Muscle of back (tissue), 11 donors: ENCODE data around the gene RBMS1. TPM values are rescaled to one million over a fixed set of nuclear protein-coding genes. Genes with fewer than 3 reads are reported as not detected.
"Not testable (repeated sequence)": the region's sequence is repeated elsewhere in the genome, so short reads cannot be mapped to it uniquely, and the experiment has no call there.

ENCODE experiments used
- DNase-seq, 3 donors: peaks; one replicate each; pipeline versions ENCODE4 v3.0.0 to v3.0.0-alpha.2; 2013
- polyA plus RNA-seq, 10 donors: library from polyadenylated mRNA; unstranded; fragments of 120-200 nt; gene quantifications; one replicate each; pipeline ENCODE4 v1.2.1, GENCODE V29; 2013; ENCODE audit not compliant: insufficient read length in 10 of 10

RBMS1 gene
- polyA plus RNA-seq, 10 donors = 51.2 to 87.9 (median 69.7) TPM

GRCh38 chr2:160472839-160473251 is 20.8 kb downstream of the RBMS1 start:
- DNase-seq = peak in 2 of 3 donors; percentile 39 to 40

GRCh38 chr2:160471950-160472349 is 21.7 kb downstream of the RBMS1 start:
- DNase-seq = peak; percentile 37 to 58 (median 55)

GRCh38 chr2:160469621-160470204 is 23.9 kb downstream of the RBMS1 start:
- DNase-seq = peak in 1 of 3 donors; percentile 31

- no peak for DNase-seq
These were observed 24.4 kb downstream of the RBMS1 start for GRCh38 chr2:160469164-160469563.

GRCh38 chr2:160467086-160467485 is 26.5 kb downstream of the RBMS1 start:
- DNase-seq = no peak

- no peak for DNase-seq
These were observed 28.2 kb downstream of the RBMS1 start for GRCh38 chr2:160465406-160465805.

- no peak for DNase-seq
These were observed 28.6 kb downstream of the RBMS1 start for GRCh38 chr2:160465002-160465401.

GRCh38 chr2:160464017-160464416 is 29.6 kb downstream of the RBMS1 start:
- no peak for DNase-seq

- no peak for DNase-seq
These were observed 30.4 kb downstream of the RBMS1 start for GRCh38 chr2:160463245-160463644.

GRCh38 chr2:160460333-160460731 is 33.3 kb downstream of the RBMS1 start:
- no peak for DNase-seq

- no peak for DNase-seq
These were observed 33.9 kb downstream of the RBMS1 start for GRCh38 chr2:160459538-160460332.

GRCh38 chr2:160458718-160459453 is 34.7 kb downstream of the RBMS1 start:
- DNase-seq = no peak

- DNase-seq = no peak
These were observed 36.0 kb downstream of the RBMS1 start for GRCh38 chr2:160457588-160457987.

GRCh38 chr2:160454070-160454797 is 39.4 kb downstream of the RBMS1 start:
- DNase-seq = no peak

GRCh38 chr2:160453111-160453820 is 40.3 kb downstream of the RBMS1 start:
- DNase-seq = no peak

- DNase-seq = no peak
These were observed 43.1 kb downstream of the RBMS1 start for GRCh38 chr2:160450486-160450885.

- DNase-seq = not testable (repeated sequence)
These were observed 44.8 kb downstream of the RBMS1 start for GRCh38 chr2:160448821-160449220.

GRCh38 chr2:160445673-160446072 is 47.9 kb downstream of the RBMS1 start:
- DNase-seq = no peak

GRCh38 chr2:160442603-160443002 is 51.0 kb downstream of the RBMS1 start:
- DNase-seq = no peak

- no peak for DNase-seq
These were observed 52.7 kb downstream of the RBMS1 start for GRCh38 chr2:160440888-160441287.

- not testable (repeated sequence) for DNase-seq
These were observed 54.6 kb downstream of the RBMS1 start for GRCh38 chr2:160439038-160439437.
